ENCODE measurements around the gene SYP. TPM values are rescaled to one million over a fixed set of nuclear protein-coding genes. Genes with fewer than 3 reads are reported as not detected.

Gene SYP
- total RNA-seq, 2 experiments from 2014 or later = 0.17 to 0.69 TPM

DNA sequence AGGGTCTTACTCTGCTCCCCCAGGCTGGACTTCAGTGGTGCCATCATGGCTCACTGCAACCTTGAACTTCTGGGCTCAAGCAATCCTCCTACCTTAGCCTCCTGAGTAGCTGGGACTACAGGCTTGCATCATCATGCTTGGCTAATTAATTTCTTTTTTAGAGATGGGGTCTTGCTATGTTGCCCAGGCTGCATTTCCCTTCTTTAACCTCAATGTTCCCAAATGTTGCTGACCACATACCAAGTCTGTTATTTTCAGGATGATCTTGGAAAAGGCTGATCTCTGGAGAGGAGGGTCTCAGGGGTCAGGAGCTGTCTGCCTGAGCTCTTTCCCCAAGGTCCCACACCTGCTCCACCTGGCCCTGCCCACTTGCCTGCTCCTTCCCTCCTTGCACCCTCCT lies 20.1 kb upstream of the SYP start:
- TF ChIP-seq CTCF (IDR thresholded peaks at IDR 0.05) = no peak
- CTCF ChIA-PET = no interaction called here
- POLR2A ChIA-PET = no interaction called here

DNA sequence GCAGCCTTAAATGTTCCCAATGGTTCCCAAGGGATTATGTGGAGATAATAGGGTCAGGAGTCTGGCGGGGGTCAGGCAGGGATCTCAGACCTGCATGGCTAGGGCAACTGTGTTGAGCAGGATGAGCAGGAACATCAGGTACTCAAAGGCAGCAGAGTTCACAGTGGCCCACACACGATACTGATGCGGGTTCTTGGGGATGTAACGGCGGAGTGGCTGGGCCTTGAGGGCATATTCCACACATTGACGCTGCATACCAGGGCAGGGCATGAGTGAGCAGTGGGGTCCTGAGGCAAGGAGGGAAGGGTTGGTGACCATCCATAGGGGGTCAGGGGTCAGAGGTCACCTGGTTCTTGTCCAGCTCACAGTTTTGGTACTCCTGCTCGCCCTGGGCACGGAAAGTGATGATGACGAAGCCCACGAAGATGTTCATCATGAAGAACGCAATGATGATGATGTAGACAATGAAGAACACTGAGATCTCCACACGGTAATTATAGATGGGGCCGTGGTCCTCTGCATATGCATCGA lies 15.1 kb upstream of the SYP start:
- ChIA-PET CTCF (no interaction called here), POLR2A (no interaction called here)
- DNase-seq (no peak), ATAC-seq (ENCODE audit: poor library complexity) (no peak)
- H3K4me1 Mint-ChIP-seq (ENCODE audit: low read depth) = no peaks in the 10 kb centered on the region
- no peak overlapping the region for H3K4me3 Mint-ChIP-seq
- H3K27me3 Mint-ChIP-seq = no peaks in the 10 kb centered on the region
- no peaks in the 10 kb centered on the region for H3K9me3 ChIP-seq (ENCODE audit: control insufficient read depth in 1 of 2, insufficient read depth in 1 of 2, low read length in 2 of 2)
- H3K36me3 Mint-ChIP-seq (ENCODE audit: low read depth) = no peaks in the 10 kb centered on the region
- no peak overlapping the region for H3K27ac Mint-ChIP-seq
- no peaks in the 10 kb centered on the region for H3K4me1 ChIP-seq (ENCODE audit: insufficient read depth, low read length)
- no peaks in the 10 kb centered on the region for H3K36me3 ChIP-seq (ENCODE audit: insufficient read depth, low read length)
- H3K9me3 Mint-ChIP-seq = no peaks in the 10 kb centered on the region
- TF ChIP-seq CTCF (IDR thresholded peaks at IDR 0.05) = no peak
- no peak overlapping the region for H3K27ac ChIP-seq (ENCODE audit: low read depth in 1 of 2, low read length in 2 of 2)
- no peaks in the 10 kb centered on the region for H3K27me3 ChIP-seq (ENCODE audit: control insufficient read depth in 1 of 2, insufficient read depth in 2 of 2, low read length in 2 of 2)
- intact Hi-C loops (cut with DNase I, micrococcal nuclease) = no loop called here
- no peak overlapping the region for H3K4me3 ChIP-seq (ENCODE audit: low read length)

More for the DNA sequence above, 20.1 kb upstream of the SYP start:
- Histone ChIP-seq H3K27ac (ENCODE audit: low read depth in 1 of 2, low read length in 2 of 2) (no peak overlapping the region), H3K4me1 (ENCODE audit: insufficient read depth, low read length) (no peaks in the 10 kb centered on the region), H3K9me3 (ENCODE audit: control insufficient read depth in 1 of 2, insufficient read depth in 1 of 2, low read length in 2 of 2) (no peaks in the 10 kb centered on the region), H3K36me3 (ENCODE audit: insufficient read depth, low read length) (no peaks in the 10 kb centered on the region), H3K27me3 (ENCODE audit: control insufficient read depth in 1 of 2, insufficient read depth in 2 of 2, low read length in 2 of 2) (no peaks in the 10 kb centered on the region), H3K4me3 (ENCODE audit: low read length) (no peak overlapping the region)
- H3K4me3 Mint-ChIP-seq = no peak overlapping the region
- intact Hi-C loops (cut with DNase I, micrococcal nuclease) = no loop called here
- no peaks in the 10 kb centered on the region for H3K36me3 Mint-ChIP-seq (ENCODE audit: low read depth)
- ATAC-seq (ENCODE audit: poor library complexity) = no peak
- H3K27ac Mint-ChIP-seq = no peak overlapping the region
- no peaks in the 10 kb centered on the region for H3K9me3 Mint-ChIP-seq
- no peaks in the 10 kb centered on the region for H3K4me1 Mint-ChIP-seq (ENCODE audit: low read depth)
- DNase-seq = no peak
- no peaks in the 10 kb centered on the region for H3K27me3 Mint-ChIP-seq

- Mint-ChIP-seq H3K9me3 (no peaks in the 10 kb centered on the region), H3K4me1 (ENCODE audit: low read depth) (no peaks in the 10 kb centered on the region), H3K4me3 (no peak overlapping the region), H3K27ac (no peak overlapping the region), H3K27me3 (no peaks in the 10 kb centered on the region), H3K36me3 (ENCODE audit: low read depth) (no peaks in the 10 kb centered on the region)
- no peak for DNase-seq
- no peak for TF ChIP-seq CTCF (IDR thresholded peaks at IDR 0.05)
- intact Hi-C loops (cut with DNase I, micrococcal nuclease) = no loop called here
- no peaks in the 10 kb centered on the region for H3K36me3 ChIP-seq (ENCODE audit: insufficient read depth, low read length)
- ATAC-seq (ENCODE audit: poor library complexity) = no peak
- H3K4me3 ChIP-seq (ENCODE audit: low read length) = no peak overlapping the region
- H3K4me1 ChIP-seq (ENCODE audit: insufficient read depth, low read length) = no peaks in the 10 kb centered on the region
- H3K27ac ChIP-seq (ENCODE audit: low read depth in 1 of 2, low read length in 2 of 2) = no peak overlapping the region
- POLR2A ChIA-PET = no interaction called here
- CTCF ChIA-PET = no interaction called here
- H3K9me3 ChIP-seq (ENCODE audit: control insufficient read depth in 1 of 2, insufficient read depth in 1 of 2, low read length in 2 of 2) = no peaks in the 10 kb centered on the region
- H3K27me3 ChIP-seq (ENCODE audit: control insufficient read depth in 1 of 2, insufficient read depth in 2 of 2, low read length in 2 of 2) = no peaks in the 10 kb centered on the region
Observed at GRCh38 chrX:49214416-49214815, 14.4 kb upstream of the SYP start.

Data from CD4-positive, alpha-beta T cell (primary cell).